SK-N-MC (cell line): ENCODE data around the gene IL19.

Source experiments
- EZH2 ChIP-seq: fragments of 200-600 bp; sonication (generic); IDR thresholded peaks from one replicate; pipeline ENCODE4 v1.6.1; 2017; ENCODE audit warnings: antibody characterized with exemption
- POLR2AphosphoS5 ChIP-seq: IDR thresholded peaks from 2 replicates; pipeline ENCODE4 v1.6.1; 2012; ENCODE audit warnings: mild to moderate bottlenecking, low read depth, low read length, borderline replicate concordance

DNA sequence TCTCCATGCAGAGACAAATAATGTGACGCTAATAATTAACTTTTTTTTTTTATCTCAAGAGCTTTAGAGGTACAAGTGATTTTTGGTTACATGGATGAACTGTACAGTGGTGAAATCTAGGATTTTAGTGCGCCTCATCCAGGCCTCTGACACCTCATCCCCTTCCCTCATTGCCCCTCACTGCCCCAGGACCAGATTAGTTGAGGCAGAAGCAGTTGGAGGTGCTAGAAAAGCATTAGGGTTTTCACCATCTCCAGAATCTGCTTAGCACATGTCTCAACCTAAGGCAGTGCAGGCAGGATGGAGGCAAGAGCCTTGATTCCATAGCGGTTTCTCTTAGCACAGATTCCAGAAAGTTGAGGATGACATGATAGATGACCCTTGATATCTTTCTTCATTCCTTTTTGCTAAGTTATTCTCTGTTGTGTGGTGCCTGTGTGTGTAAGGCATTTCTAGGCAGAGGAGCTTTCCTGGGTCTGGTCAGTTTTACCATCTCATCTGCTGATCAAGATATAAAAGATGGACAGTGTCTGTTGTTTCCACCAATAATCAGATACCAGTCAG lies 18.0 kb downstream of the IL19 start:
- TF ChIP-seq EZH2 (no peak), POLR2AphosphoS5 (no peak)
